SU-DHL-6 (cell line): Measurements from ENCODE around the gene IGLL5.

Experiments used
- H2AFZ ChIP-seq: fragments of 200-600 bp; sonication (generic); 2 replicates; pipeline ENCODE4 v1.6.1; 2014; ENCODE audit warnings: low read depth, mild to moderate bottlenecking, moderate library complexity, mixed read lengths, antibody characterized with exemption, low read length; ENCODE audit not compliant: severe bottlenecking
- H3F3A ChIP-seq: fragments of 200-600 bp; shearing (Covaris generic); 2 replicates; pipeline ENCODE4 v1.6.0; 2016; ENCODE audit warnings: antibody characterized with exemption, mild to moderate bottlenecking; ENCODE audit not compliant: insufficient read depth
- H3K27ac ChIP-seq: fragments of 200-600 bp; sonication (generic); 2 replicates; pipeline ENCODE4 v1.5.1; 2016; ENCODE audit warnings: low read depth, mild to moderate bottlenecking, low read length, moderate library complexity, mixed read lengths
- H3K27me3 ChIP-seq: fragments of 200-600 bp; sonication (generic), shearing (Covaris generic); 2 replicates; pipeline ENCODE4 v1.6.0; 2014; ENCODE audit warnings: mild to moderate bottlenecking, low read length
- H3K36me3 ChIP-seq: fragments of 200-600 bp; sonication (generic); 2 replicates; pipeline ENCODE4 v1.6.1; 2014; ENCODE audit warnings: mild to moderate bottlenecking, low read length, mixed read lengths
- H3K4me2 ChIP-seq: fragments of 300-600, 200-600 bp; shearing (Covaris generic), sonication (generic); 2 replicates; pipeline ENCODE4 v1.6.0; 2014; ENCODE audit warnings: low read length, low read depth, mild to moderate bottlenecking; ENCODE audit not compliant: poor library complexity, severe bottlenecking
- H3K4me3 ChIP-seq: fragments of 200-600 bp; sonication (generic); 2 replicates; pipeline ENCODE4 v1.5.1; 2014; ENCODE audit warnings: antibody characterized with exemption, low read length, mild to moderate bottlenecking, mixed read lengths; ENCODE audit not compliant: insufficient read depth, poor library complexity, severe bottlenecking
- H3K79me2 ChIP-seq: fragments of 200-600 bp; sonication (generic); 2 replicates; pipeline ENCODE4 v1.6.1; 2014; ENCODE audit warnings: mild to moderate bottlenecking, low read length, moderate library complexity; ENCODE audit not compliant: insufficient read depth
- H3K9ac ChIP-seq: fragments of 200-600 bp; sonication (generic); 2 replicates; pipeline ENCODE4 v1.7.0; 2014; ENCODE audit warnings: mild to moderate bottlenecking, low read length
- H3K9me2 ChIP-seq: fragments of 200-600 bp; sonication (generic); replicated peaks from 2 replicates; pipeline ENCODE4 v1.6.1; 2014; ENCODE audit warnings: low read length; ENCODE audit not compliant: insufficient read depth
- H3K9me3 ChIP-seq: fragments of 200-600 bp; sonication (generic); 2 replicates; pipeline ENCODE4 v1.6.1; 2014; ENCODE audit warnings: low read length, mixed read lengths; ENCODE audit not compliant: insufficient read depth
- H4K20me1 ChIP-seq: fragments of 200-600 bp; sonication (generic); 2 replicates; pipeline ENCODE4 v1.6.1; 2014; ENCODE audit warnings: low read depth, mild to moderate bottlenecking, antibody characterized with exemption, low read length, moderate library complexity, mixed read lengths
- CTCF ChIP-seq: fragments of 200-600 bp; sonication (generic); IDR thresholded peaks from one replicate; pipeline ENCODE4 v1.5.1; 2017; ENCODE audit warnings: antibody characterized with exemption, mild to moderate bottlenecking, low read length, moderate library complexity; ENCODE audit not compliant: insufficient read depth, poor library complexity, severe bottlenecking
- EZH2phosphoT487 ChIP-seq: fragments of 200-600 bp; sonication (generic), shearing (Covaris generic); conservative IDR thresholded peaks from 2 replicates; pipeline ENCODE4 v1.6.1; 2018; ENCODE audit warnings: mild to moderate bottlenecking, antibody characterized with exemption, low read length, moderate library complexity, mixed read lengths

The IGLL5 gene

GRCh38 chr22:22847241-22847640, 40.4 kb upstream of the IGLL5 start:
- H3K9me3 ChIP-seq, result no peaks in the 10 kb centered on the region
- H4K20me1 ChIP-seq, result no peaks in the 10 kb centered on the region
- H3K79me2 ChIP-seq, result no peaks in the 10 kb centered on the region
- H3K36me3 ChIP-seq, result no peaks in the 10 kb centered on the region
- H3F3A ChIP-seq, result peaks cover 13% of the 10 kb centered on the region
- no peak overlapping the region for H3K4me2 ChIP-seq
- H3K9me2 ChIP-seq, result no peaks in the 10 kb centered on the region
- no peak overlapping the region for H3K27ac ChIP-seq
- no peak overlapping the region for H2AFZ ChIP-seq
- H3K27me3 ChIP-seq, result no peaks in the 10 kb centered on the region
- H3K9ac ChIP-seq, result no peak overlapping the region
- no peak for TF ChIP-seq EZH2phosphoT487
- no peak for TF ChIP-seq CTCF
- H3K4me3 ChIP-seq, result no peak overlapping the region

GRCh38 chr22:22848364-22848866, 39.2 kb upstream of the IGLL5 start:
- Histone ChIP-seq H3F3A (peaks cover 13% of the 10 kb centered on the region), H2AFZ (no peak overlapping the region), H4K20me1 (no peaks in the 10 kb centered on the region), H3K4me2 (no peak overlapping the region), H3K27ac (peak overlapping the region; percentile 65; the same call in 1 of the 2 replicates), H3K9me3 (no peaks in the 10 kb centered on the region), H3K79me2 (no peaks in the 10 kb centered on the region), H3K36me3 (no peaks in the 10 kb centered on the region), H3K9ac (peak overlapping the region; percentile 47; the same call in 1 of the 2 replicates), H3K4me3 (no peak overlapping the region), H3K27me3 (no peaks in the 10 kb centered on the region), H3K9me2 (no peaks in the 10 kb centered on the region)
- TF ChIP-seq CTCF (peak; percentile 100), EZH2phosphoT487 (no peak)

GRCh38 chr22:22849640-22850610, 37.7 kb upstream of the IGLL5 start:
- H4K20me1 ChIP-seq, result no peaks in the 10 kb centered on the region
- no peak overlapping the region for H2AFZ ChIP-seq
- H3F3A ChIP-seq, result peaks cover 13% of the 10 kb centered on the region
- no peaks in the 10 kb centered on the region for H3K79me2 ChIP-seq
- peak overlapping the region; percentile 35 for H3K4me2 ChIP-seq
- no peak overlapping the region for H3K4me3 ChIP-seq
- peak overlapping the region; percentile 47 for H3K9ac ChIP-seq
- H3K9me3 ChIP-seq, result no peaks in the 10 kb centered on the region
- no peaks in the 10 kb centered on the region for H3K9me2 ChIP-seq
- no peaks in the 10 kb centered on the region for H3K27me3 ChIP-seq
- peak overlapping the region; percentile 65 for H3K27ac ChIP-seq
- TF ChIP-seq EZH2phosphoT487 (no peak), CTCF (no peak)
- no peaks in the 10 kb centered on the region for H3K36me3 ChIP-seq
